ENCODE results near the gene PPARA. TPM values are rescaled to one million over a fixed set of nuclear protein-coding genes. Genes with fewer than 3 reads are reported as not detected.

PPARA gene
- total and polyA plus RNA-seq, 9 of the 15 experiments (the other 6 are each of a cell fraction or from before 2014, with no cell fraction given), result 0.64 to 5.3 (median 3.5) TPM

GRCh38 chr22:46288846-46289243 lies 138.5 kb downstream of the PPARA start:
- BruUV-seq (replicated peaks), result no TSS peak
- Histone ChIP-seq H3K27ac (ENCODE audit: extremely low read depth, low read depth, low read length) (no peak overlapping the region), H3K4me3 (no peak overlapping the region), H3K9me3 (replicated peaks; ENCODE audit: control insufficient read depth, insufficient read depth, low read depth, low read length) (no peaks in the 10 kb centered on the region), H3K9ac (ENCODE audit: insufficient read depth in 1 of 2, low read depth in 2 of 2, low read length in 2 of 2) (peak overlapping the region in 1 of 2 experiments; percentile 35; a peak in 1 of 4 replicates), H4K20me1 (replicated peaks; ENCODE audit: control insufficient read depth, insufficient read depth, low read length) (no peaks in the 10 kb centered on the region), H3K79me2 (ENCODE audit: control insufficient read depth, insufficient read depth, low read length) (no peaks in the 10 kb centered on the region), H3K4me1 (replicated peaks in 1 of 2; ENCODE audit: control insufficient read depth in 2 of 2, insufficient read depth in 2 of 2, low read length in 2 of 2) (peaks cover 0 to 19% of the 10 kb centered on the region in 2 experiments; a peak in 2 of 5 replicates), H3K4me2 (ENCODE audit: insufficient read depth, low read length) (no peak overlapping the region), H3K36me3 (ENCODE audit: control insufficient read depth, insufficient read depth, low read length) (peaks cover 34% of the 10 kb centered on the region), H3K27me3 (ENCODE audit: control insufficient read depth in 2 of 2, insufficient read depth in 2 of 2, low read length in 2 of 2) (no peaks in the 10 kb centered on the region), H2AFZ (ENCODE audit: low read depth, low read length) (no peak overlapping the region), H3K9me1 (ENCODE audit: control insufficient read depth, insufficient read depth, low read length) (no peaks in the 10 kb centered on the region)
- DNase-seq (ENCODE audit: extremely low read depth in 1 of 4, low spot score in 3 of 4) (no peak), FAIRE-seq (no peak), ATAC-seq (no peak)
- in situ Hi-C loops (cut with MboI) (no loop called here), intact Hi-C loops (cut with micrococcal nuclease) (no loop called here)
- ChIA-PET CTCF (ENCODE audit: low intra/inter-chr PET ratio) (no interaction called here), POLR2A (interaction anchor here (0.8 kb wide), 1 partner anchor 20 kb away, joined by 4 read pairs; no protein-coding TSS in a partner anchor)
- WGBS (ENCODE audit: insufficient coverage, low coverage, missing lambda C conversion rate), result 88% methylated on average over 6 of the region's 7 CpGs
- no peak for TF ChIP-seq ZNF318 (IDR thresholded peaks at IDR 0.05; ENCODE audit: borderline replicate concordance in 1 of 2, low read depth in 1 of 2)
- no peak for TF ChIP-seq MEIS2 (IDR thresholded peaks at IDR 0.05; ENCODE audit: partially characterized antibody)
- TF ChIP-seq XRCC5 (IDR thresholded peaks at IDR 0.05; ENCODE audit: low read depth, low read length), result no peak
- TF ChIP-seq HOMEZ (CRISPR knock-in tag; IDR thresholded peaks at IDR 0.05), result no peak
- no peak for TF ChIP-seq TAF15 (IDR thresholded peaks at IDR 0.05; ENCODE audit: low read depth, low read length)
- TF ChIP-seq TCFL5 (CRISPR knock-in tag; conservative IDR thresholded peaks at IDR 0.05), result no peak
- no peak for TF ChIP-seq SIRT6 (IDR thresholded peaks at IDR 0.05; ENCODE audit: low read depth, low read length)
- TF ChIP-seq LEF1 (IDR thresholded peaks at IDR 0.05), result no peak
- no peak for TF ChIP-seq RBM39 (optimal IDR thresholded peaks at IDR 0.05; ENCODE audit: low read depth, low read length)
- TF ChIP-seq SNIP1 (IDR thresholded peaks at IDR 0.05; ENCODE audit: low read depth), result no peak

Measured in K562 (cell line).